K562 (cell line): ENCODE results near the gene CYP2E1. TPM values are rescaled to one million over a fixed set of nuclear protein-coding genes. Genes with fewer than 3 reads are reported as not detected.

Source experiments
- ARID1B ChIP-seq: fragments of 450-650 bp; IDR thresholded peaks from 2 replicates; pipeline ENCODE4 v1.6.1; 2016; ENCODE audit warnings: antibody characterized with exemption, mild to moderate bottlenecking, inconsistent platforms
- CBX1 ChIP-seq: sonication (generic); IDR thresholded peaks from 2 replicates; pipeline ENCODE4 v1.6.1; 2016; ENCODE audit warnings: antibody characterized with exemption, low read depth, mild to moderate bottlenecking
- EHMT2 ChIP-seq: fragments of 450-650 bp; IDR thresholded peaks from 2 replicates; pipeline ENCODE4 v1.6.1; 2018; ENCODE audit warnings: antibody characterized with exemption
- ELK3 ChIP-seq: fragments of 450-650 bp; formaldehyde crosslinking; IDR thresholded peaks from 2 replicates; pipeline ENCODE4 v1.4.0; 2020; ENCODE audit warnings: mild to moderate bottlenecking
- HDAC1 ChIP-seq, 2 experiments: fragments of 450-650 bp; IDR thresholded peaks; 2 replicates each; pipeline ENCODE4 v1.6.1; 2016 to 2017; ENCODE audit warnings: inconsistent platforms in 1 of 2, mild to moderate bottlenecking in 1 of 2, moderate library complexity in 1 of 2
- HMGXB4 ChIP-seq: sonication (generic); formaldehyde crosslinking; IDR thresholded peaks from 2 replicates; pipeline ENCODE4 v1.8.1; 2023; ENCODE audit warnings: mild to moderate bottlenecking, missing genetic modification reagents
- ID3 ChIP-seq, 2 experiments: fragments of 250-450 bp in 1 of 2; fragments of 450-650 bp in 1 of 2; sonication (Bioruptor Pico) in 1 of 2; IDR thresholded peaks; 2 replicates each; pipeline versions ENCODE4 v1.6.1 to v1.8.0; 2016 to 2021; ENCODE audit warnings: mild to moderate bottlenecking in 2 of 2, moderate library complexity in 2 of 2, missing compliant biosample characterization in 1 of 2, missing genetic modification characterization in 1 of 2
- NELFE ChIP-seq: IDR thresholded peaks from 2 replicates; pipeline ENCODE4 v1.6.1; 2011; ENCODE audit warnings: mild to moderate bottlenecking; ENCODE audit not compliant: insufficient read depth, insufficient read length
- NFE2 ChIP-seq: IDR thresholded peaks from 2 replicates; pipeline ENCODE4 v1.6.1; 2014; ENCODE audit warnings: antibody characterized with exemption, low read depth
- NFRKB ChIP-seq: fragments of 450-650 bp; IDR thresholded peaks from 2 replicates; pipeline ENCODE4 v1.6.1; 2016; ENCODE audit warnings: low read depth
- PATZ1 ChIP-seq: fragments of 250-450 bp; sonication (Bioruptor Pico); IDR thresholded peaks from 2 replicates; pipeline ENCODE4 v1.5.0; 2020; ENCODE audit warnings: mild to moderate bottlenecking, borderline replicate concordance
- POLR2B ChIP-seq: fragments of 450-650 bp; IDR thresholded peaks from 2 replicates; pipeline ENCODE4 v1.6.1; 2018; ENCODE audit warnings: low read depth; ENCODE audit not compliant: partially characterized antibody
- RAD21 ChIP-seq, 2 experiments: fragments of 250-450 bp in 1 of 2; fragments of 450-650 bp in 1 of 2; sonication (Bioruptor Pico) in 1 of 2; formaldehyde crosslinking in 1 of 2; IDR thresholded peaks in 1 of 2; conservative IDR thresholded peaks in 1 of 2; 2 replicates each; pipeline versions ENCODE4 v1.4.0 to v1.8.0; 2020 to 2022; ENCODE audit warnings: mild to moderate bottlenecking in 2 of 2, moderate library complexity in 1 of 2
- SMC3 ChIP-seq: conservative IDR thresholded peaks from 2 replicates; pipeline ENCODE4 v1.6.1; 2011; ENCODE audit warnings: low read depth, low read length, improper control_type of control experiment; ENCODE audit not compliant: insufficient read depth
- ZBTB2 ChIP-seq: fragments of 450-650 bp; IDR thresholded peaks from 2 replicates; pipeline ENCODE4 v1.6.1; 2016; ENCODE audit warnings: antibody characterized with exemption
- ZNF512 ChIP-seq: IDR thresholded peaks from 2 replicates; pipeline ENCODE4 v1.6.1; 2016; ENCODE audit warnings: missing genetic modification characterization, missing compliant biosample characterization
- polyA plus RNA-seq, 8 experiments: library from polyadenylated mRNA; depleted of rRNA in 4 of 8; stranded (reverse) in 5 of 8; unstranded in 3 of 8; fragments of >200 nt; fragmentation: Nextera tagmentation in 2 of 8; fragmentation: Illumina TruSeq in 1 of 8; extraction: Ambion mirVana in 2 of 8; extraction: Trizol in 1 of 8; gene quantifications; 2 replicates each; pipeline versions ENCODE4 v1.2.1 to v1.2.3, GENCODE V29; 2011 to 2014; ENCODE audit warnings: inconsistent platforms in 1 of 8, missing spikeins in 1 of 8
- total RNA-seq, 7 experiments: library from RNA; depleted of rRNA in 6 of 7; stranded (reverse); fragments of >200 nt in 6 of 7; fragmentation: Illumina TruSeq in 2 of 7; extraction: Trizol in 2 of 7; gene quantifications; 2 replicates each; pipeline versions ENCODE4 v1.2.1 to v1.2.3, GENCODE V29; 2011 to 2021; ENCODE audit warnings: low replicate concordance in 1 of 7
- TF ChIP-seq, protein P1 (sequence below): fragments of 250-450 bp; sonication (Bioruptor Pico); IDR thresholded peaks from 2 replicates; pipeline ENCODE4 v1.4.0; 2020; ENCODE audit warnings: mild to moderate bottlenecking, moderate library complexity

Gene CYP2E1
- total and polyA plus RNA-seq, 9 of the 15 experiments (the other 6 are each of a cell fraction or from before 2014, with no cell fraction given), result 0.07 to 1.6 (median 0.19) TPM; not detected in 2

DNA sequence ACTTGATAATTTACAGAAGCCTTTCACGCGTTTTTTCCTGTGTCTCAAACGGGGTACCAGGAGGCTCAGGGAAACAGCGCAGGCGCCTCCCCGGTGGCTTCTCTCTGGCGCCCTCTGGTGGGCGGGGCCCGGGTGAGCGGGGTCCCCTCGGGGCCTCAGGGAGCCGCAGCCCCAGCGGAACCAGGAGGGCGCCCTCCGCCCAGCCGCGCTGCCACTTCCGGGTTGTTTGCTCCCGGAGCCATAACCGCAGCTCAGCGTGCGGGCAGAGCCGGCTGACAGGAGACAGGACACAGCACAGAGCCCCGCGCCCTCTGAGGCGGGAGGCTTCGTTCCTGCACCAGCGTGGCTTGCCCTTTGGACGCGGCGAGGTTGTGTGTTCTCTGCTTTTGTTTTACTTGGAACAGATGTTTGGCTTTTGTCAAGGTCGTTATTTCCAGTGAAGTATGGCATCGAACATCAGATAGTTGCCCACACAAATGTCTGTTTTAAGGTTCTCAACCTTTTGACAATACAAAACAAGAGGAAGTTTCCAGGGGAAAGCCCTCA lies 6.9 kb upstream of the CYP2E1 start (continued):
- no peak for TF ChIP-seq ID3 (CRISPR knock-in tag; IDR thresholded peaks at IDR 0.05)
- 0 out of 2 replicates have a peak, but pooled peaks have one; percentile 31 for TF ChIP-seq ID3 (tag; IDR thresholded peaks at IDR 0.05)
- TF ChIP-seq, protein P1, sequence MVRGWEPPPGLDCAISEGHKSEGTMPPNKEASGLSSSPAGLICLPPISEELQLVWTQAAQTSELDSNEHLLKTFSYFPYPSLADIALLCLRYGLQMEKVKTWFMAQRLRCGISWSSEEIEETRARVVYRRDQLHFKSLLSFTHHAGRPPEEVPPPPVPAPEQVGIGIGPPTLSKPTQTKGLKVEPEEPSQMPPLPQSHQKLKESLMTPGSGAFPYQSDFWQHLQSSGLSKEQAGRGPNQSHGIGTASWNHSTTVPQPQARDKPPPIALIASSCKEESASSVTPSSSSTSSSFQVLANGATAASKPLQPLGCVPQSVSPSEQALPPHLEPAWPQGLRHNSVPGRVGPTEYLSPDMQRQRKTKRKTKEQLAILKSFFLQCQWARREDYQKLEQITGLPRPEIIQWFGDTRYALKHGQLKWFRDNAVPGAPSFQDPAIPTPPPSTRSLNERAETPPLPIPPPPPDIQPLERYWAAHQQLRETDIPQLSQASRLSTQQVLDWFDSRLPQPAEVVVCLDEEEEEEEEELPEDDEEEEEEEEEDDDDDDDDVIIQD (CRISPR knock-in tag), result no peak
- no peak for TF ChIP-seq NELFE
- TF ChIP-seq NFE2, result no peak
- no peak for TF ChIP-seq ZBTB2
- TF ChIP-seq NFRKB, result peak; percentile 58; the same call in 1 of the 2 replicates
- peak; percentile 74; the same call in 1 of the 2 replicates for TF ChIP-seq CBX1
- TF ChIP-seq SMC3, result peak; percentile 79
- TF ChIP-seq RAD21 (CRISPR knock-in tag; conservative IDR thresholded peaks at IDR 0.05 in 1 of 2, IDR thresholded peaks at IDR 0.05 in 1 of 2), result peak; percentile 41 to 74
- peak; percentile 83 for TF ChIP-seq EHMT2
- TF ChIP-seq HMGXB4 (CRISPR knock-in tag), result no peak
- no peak for TF ChIP-seq PATZ1
- no peak for TF ChIP-seq ELK3
- no peak for TF ChIP-seq ARID1B
- TF ChIP-seq HDAC1 (IDR thresholded peaks at IDR 0.05), result no peak; a peak in 1 of 4 replicates
- TF ChIP-seq ZNF512 (tag), result no peak
- TF ChIP-seq POLR2B, result no peak
